GM23248 (cell line): ENCODE data around the gene HSD17B10.

ENCODE experiments used
- EZH2 ChIP-seq: fragments of 200-600 bp; sonication (generic); IDR thresholded peaks from 2 replicates; pipeline ENCODE4 v1.6.1; 2018; ENCODE audit warnings: antibody characterized with exemption, mild to moderate bottlenecking; ENCODE audit not compliant: insufficient read depth, poor library complexity, severe bottlenecking
- EZH2phosphoT487 ChIP-seq: fragments of 200-600 bp; sonication (generic); IDR thresholded peaks from 2 replicates; pipeline ENCODE4 v1.6.1; 2018; ENCODE audit warnings: antibody characterized with exemption, moderate library complexity, mild to moderate bottlenecking, low read depth; ENCODE audit not compliant: insufficient read depth

DNA sequence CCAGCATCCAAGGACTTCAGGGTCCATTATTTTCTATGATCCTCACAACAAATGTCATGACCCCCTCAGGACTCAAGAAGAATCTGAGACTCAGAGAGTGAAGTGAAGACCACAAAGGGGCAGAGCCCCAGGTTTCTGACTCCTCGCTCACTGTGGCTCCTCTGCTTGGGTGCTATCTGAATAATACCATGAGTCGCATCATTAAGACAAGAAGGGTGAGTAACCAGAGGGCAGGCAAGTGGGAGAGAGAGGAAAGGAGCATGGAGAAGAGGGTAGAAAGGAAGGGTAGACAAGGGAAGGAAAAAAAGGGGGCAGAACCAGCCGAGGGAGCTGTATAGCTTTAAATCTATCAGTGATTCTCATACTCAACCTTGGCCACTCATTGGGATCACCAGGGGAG is 15.5 kb upstream of the HSD17B10 start:
- no peak for TF ChIP-seq EZH2
- TF ChIP-seq EZH2phosphoT487 = no peak
